PC-9 (cell line): ENCODE measurements around the gene SCART1.

Experiments used
- CTCF ChIP-seq: fragments of 200-600 bp; sonication (generic); conservative IDR thresholded peaks from 2 replicates; pipeline ENCODE4 v1.6.1; 2017; ENCODE audit warnings: mixed run types, antibody characterized with exemption, mild to moderate bottlenecking, moderate library complexity
- EZH2 ChIP-seq: fragments of 200-600 bp; sonication (generic); IDR thresholded peaks from 2 replicates; pipeline ENCODE4 v1.8.0; 2017; ENCODE audit warnings: antibody characterized with exemption, low read depth

GRCh38 chr10:133460208-133460769, 6.5 kb downstream of the SCART1 start:
- TF ChIP-seq CTCF (no peak), EZH2 (no peak)
